Measurements from ENCODE around the gene DNAJC17. TPM values are rescaled to one million over a fixed set of nuclear protein-coding genes. Genes with fewer than 3 reads are reported as not detected.
A peak's percentile ranks its signal among the peaks of the same experiment; 100 is the strongest.

DNAJC17 gene
- total and polyA plus RNA-seq, 2 of the 13 experiments (the other 11 are each of a cell fraction or from before 2014, with no cell fraction given), result 22.2 to 26.5 TPM

DNA sequence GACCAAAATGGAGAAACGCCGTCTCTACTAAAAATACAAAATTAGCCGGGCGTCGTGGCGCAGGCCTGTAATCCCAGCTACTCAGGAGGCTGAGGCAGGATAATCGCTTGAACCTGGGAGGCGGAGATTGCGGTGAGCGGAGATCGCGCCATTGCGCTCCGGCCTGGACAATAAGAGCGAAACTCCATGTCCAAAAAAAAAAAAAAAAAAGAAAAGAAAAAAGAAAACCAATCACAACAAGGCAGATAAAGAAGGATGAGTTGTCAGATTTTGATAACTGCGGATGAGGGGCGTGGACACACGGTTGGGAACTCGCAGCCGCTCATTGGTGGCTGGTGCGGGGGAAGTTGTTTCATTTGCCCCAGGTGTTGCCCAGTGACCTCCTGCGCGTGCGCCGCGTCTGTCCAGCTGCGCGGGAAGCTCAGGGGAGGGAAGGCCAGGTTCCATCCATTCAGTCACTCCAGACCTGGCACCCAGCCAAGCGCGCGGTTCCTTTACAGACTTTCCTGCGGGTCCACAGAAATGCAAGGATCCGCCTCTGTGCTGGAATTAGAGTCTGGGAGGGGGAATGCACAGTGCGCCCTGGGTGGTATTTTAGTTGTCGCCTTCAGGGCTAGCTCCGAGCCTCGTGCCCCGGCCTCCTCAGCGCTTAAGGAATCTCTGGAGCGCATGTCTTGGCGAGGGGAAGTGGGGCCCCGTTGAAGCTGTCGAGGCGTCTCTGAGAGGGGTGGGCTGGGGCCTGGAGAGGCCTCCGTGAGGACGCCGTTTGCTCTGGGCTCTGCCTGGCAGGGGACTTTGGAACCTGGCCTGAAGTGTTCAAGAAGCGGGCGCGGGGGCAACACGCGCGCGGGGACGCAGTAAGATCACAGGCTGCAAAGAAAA lies 44.1 kb downstream of the DNAJC17 start (continued):
- TF ChIP-seq STAT6 (CRISPR knock-in tag; IDR thresholded peaks at IDR 0.05; ENCODE audit: borderline replicate concordance), result 0 out of 2 replicates have a peak, but pooled peaks have one; percentile 82
- no peak for TF ChIP-seq FOSL2 (CRISPR knock-in tag; IDR thresholded peaks at IDR 0.05)
- TF ChIP-seq ZNF468 (CRISPR knock-in tag; IDR thresholded peaks at IDR 0.05), result peak; percentile 52; the same call in 1 of the 2 replicates
- TF ChIP-seq ERF (CRISPR knock-in tag; IDR thresholded peaks at IDR 0.05), result peak; percentile 77
- 0 out of 2 replicates have a peak, but pooled peaks have one; percentile 33 for TF ChIP-seq DMAP1 (CRISPR knock-in tag; IDR thresholded peaks at IDR 0.05)
- TF ChIP-seq ZNF652 (CRISPR knock-in tag; IDR thresholded peaks at IDR 0.05; ENCODE audit: borderline replicate concordance, low read depth), result no peak
- no peak for TF ChIP-seq ZNF615 (CRISPR knock-in tag; IDR thresholded peaks at IDR 0.05; ENCODE audit: borderline replicate concordance)
- no peak for TF ChIP-seq ZUFSP (CRISPR knock-in tag; IDR thresholded peaks at IDR 0.05; ENCODE audit: borderline replicate concordance)
- TF ChIP-seq THAP7 (CRISPR knock-in tag; IDR thresholded peaks at IDR 0.05), result no peak
- TF ChIP-seq, protein P1, sequence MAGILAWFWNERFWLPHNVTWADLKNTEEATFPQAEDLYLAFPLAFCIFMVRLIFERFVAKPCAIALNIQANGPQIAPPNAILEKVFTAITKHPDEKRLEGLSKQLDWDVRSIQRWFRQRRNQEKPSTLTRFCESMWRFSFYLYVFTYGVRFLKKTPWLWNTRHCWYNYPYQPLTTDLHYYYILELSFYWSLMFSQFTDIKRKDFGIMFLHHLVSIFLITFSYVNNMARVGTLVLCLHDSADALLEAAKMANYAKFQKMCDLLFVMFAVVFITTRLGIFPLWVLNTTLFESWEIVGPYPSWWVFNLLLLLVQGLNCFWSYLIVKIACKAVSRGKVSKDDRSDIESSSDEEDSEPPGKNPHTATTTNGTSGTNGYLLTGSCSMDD (CRISPR knock-in tag; IDR thresholded peaks at IDR 0.05), result no peak
- TF ChIP-seq PPARG (CRISPR knock-in tag; conservative IDR thresholded peaks at IDR 0.05), result no peak
- TF ChIP-seq ZNF264 (CRISPR knock-in tag; IDR thresholded peaks at IDR 0.05), result no peak
- TF ChIP-seq ZNF329 (CRISPR knock-in tag; IDR thresholded peaks at IDR 0.05; ENCODE audit: low read depth), result no peak; the same call in 1 of the 2 replicates
- TF ChIP-seq KAT2B (IDR thresholded peaks at IDR 0.05; ENCODE audit: borderline replicate concordance, low read depth, low read length), result no peak
- no peak; the same call in none of the 2 replicates for TF ChIP-seq ZNF160 (CRISPR knock-in tag; IDR thresholded peaks at IDR 0.05)
- no peak; the same call in 1 of the 2 replicates for TF ChIP-seq ZZZ3 (CRISPR knock-in tag; IDR thresholded peaks at IDR 0.05; ENCODE audit: borderline replicate concordance)
- TF ChIP-seq SP1 (IDR thresholded peaks at IDR 0.05), result no peak
- TF ChIP-seq SP1 (CRISPR knock-in tag; IDR thresholded peaks at IDR 0.05), result no peak; the same call in 1 of the 2 replicates
- TF ChIP-seq ZNF670 (CRISPR knock-in tag; IDR thresholded peaks at IDR 0.05; ENCODE audit: borderline replicate concordance), result no peak
- TF ChIP-seq, protein P2, sequence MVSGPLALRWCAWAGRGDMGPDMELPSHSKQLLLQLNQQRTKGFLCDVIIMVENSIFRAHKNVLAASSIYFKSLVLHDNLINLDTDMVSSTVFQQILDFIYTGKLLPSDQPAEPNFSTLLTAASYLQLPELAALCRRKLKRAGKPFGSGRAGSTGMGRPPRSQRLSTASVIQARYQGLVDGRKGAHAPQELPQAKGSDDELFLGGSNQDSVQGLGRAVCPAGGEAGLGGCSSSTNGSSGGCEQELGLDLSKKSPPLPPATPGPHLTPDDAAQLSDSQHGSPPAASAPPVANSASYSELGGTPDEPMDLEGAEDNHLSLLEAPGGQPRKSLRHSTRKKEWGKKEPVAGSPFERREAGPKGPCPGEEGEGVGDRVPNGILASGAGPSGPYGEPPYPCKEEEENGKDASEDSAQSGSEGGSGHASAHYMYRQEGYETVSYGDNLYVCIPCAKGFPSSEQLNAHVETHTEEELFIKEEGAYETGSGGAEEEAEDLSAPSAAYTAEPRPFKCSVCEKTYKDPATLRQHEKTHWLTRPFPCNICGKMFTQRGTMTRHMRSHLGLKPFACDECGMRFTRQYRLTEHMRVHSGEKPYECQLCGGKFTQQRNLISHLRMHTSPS (CRISPR knock-in tag; IDR thresholded peaks at IDR 0.05; ENCODE audit: low read depth), result no peak
- TF ChIP-seq ZNF34 (CRISPR knock-in tag; IDR thresholded peaks at IDR 0.05; ENCODE audit: borderline replicate concordance), result no peak
- no peak for TF ChIP-seq SRSF4 (IDR thresholded peaks at IDR 0.05; ENCODE audit: low read depth, low read length, poor library complexity, severe bottlenecking)

All from HepG2 (cell line).